NCI-H2171 (cell line): Measurements from ENCODE around the gene SYT3.
A peak's percentile ranks its signal among the peaks of the same experiment; 100 is the strongest.

Experiments used
- DNase-seq: peaks from one replicate; lab custom pipeline; 2025; lab: John Stamatoyannopoulos, UW

The SYT3 gene

GRCh38 chr19:50661766-50662650 lies 22.3 kb upstream of the SYT3 start:
- DNase-seq: no peak

DNA sequence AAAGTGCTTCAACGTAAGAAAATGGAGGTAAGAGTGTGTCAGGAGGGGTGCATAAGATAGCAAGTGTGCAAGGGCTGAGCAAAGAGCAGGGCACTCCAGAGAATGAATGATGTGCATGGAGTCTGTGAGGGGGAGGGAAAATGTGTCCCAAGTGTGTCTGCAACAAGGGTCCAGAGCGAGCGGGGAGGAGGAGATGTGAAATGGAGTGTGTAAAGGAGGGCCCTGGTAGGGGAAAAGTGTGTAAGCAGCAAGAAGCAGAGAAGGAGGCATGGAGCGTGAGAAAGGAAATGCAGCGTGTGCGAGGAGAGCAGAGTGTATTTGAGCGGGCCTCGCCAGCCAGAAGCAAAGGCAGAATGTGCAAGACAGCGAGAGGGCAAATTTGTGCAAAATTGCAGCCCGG lies 21.3 kb upstream of the SYT3 start:
- no peak for DNase-seq

DNA sequence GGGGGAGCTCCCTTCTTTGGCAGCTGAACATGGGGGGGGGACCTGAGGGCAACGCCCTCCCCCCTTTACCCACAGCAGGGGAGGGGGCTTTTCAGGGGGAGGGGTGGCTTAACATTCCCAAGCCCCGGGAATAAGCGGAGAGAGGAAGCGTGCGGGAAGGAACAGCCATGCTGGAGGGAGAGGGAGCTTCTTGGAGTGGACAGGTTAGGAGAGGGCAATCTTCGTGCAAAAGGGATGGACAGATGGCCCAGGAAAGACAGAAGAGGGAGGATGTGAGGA lies 20.3 kb upstream of the SYT3 start:
- DNase-seq: no peak

- no peak for DNase-seq
These were observed 19.8 kb upstream of the SYT3 start for GRCh38 chr19:50659318-50660087.

DNA sequence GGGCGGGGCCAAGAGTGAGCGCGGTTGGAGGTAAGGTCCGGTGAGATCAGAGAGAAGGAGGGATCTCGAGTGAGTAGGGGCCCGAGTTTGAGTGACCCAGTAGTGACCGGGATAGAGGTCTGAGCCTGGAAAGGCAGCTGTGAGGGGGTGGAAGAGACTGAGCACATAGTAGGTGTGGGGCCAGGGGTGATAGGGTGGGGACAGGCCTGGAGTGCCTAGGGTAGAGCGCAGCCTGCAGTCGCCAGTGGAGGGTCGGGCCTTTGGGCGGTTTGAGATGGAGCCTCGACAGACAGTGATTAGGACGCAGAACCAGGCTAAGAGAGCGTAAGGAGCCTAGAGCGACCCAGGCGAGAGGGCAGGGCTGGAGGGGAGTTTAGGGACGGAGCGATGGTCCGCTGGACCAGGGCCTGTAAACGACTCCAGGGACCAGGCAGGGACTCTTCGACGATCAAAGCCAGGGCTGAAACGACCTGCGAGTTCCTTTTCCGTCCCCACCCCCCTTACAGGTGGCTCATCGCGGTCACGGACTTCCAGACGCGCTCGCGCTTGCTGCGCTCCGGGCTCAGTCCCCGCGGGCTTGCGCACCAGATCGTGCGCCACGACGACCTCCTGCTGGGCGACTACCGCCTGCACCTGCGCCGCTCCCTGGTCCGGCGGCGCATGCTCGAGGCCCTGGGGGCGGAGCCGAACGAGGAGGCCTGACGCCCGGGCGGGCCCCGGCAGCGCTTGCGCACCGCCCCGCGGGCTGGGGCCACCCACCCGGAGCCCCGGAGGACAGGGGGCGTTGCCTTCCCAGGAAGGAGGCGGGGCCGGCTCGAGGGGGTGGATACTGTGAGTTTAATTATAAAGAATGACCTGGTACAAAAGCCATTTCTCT lies 19.0 kb upstream of the SYT3 start:
- DNase-seq: peak; percentile 94

- peak; percentile 100 for DNase-seq
These were observed 18.2 kb upstream of the SYT3 start for GRCh38 chr19:50657712-50658440.

DNA sequence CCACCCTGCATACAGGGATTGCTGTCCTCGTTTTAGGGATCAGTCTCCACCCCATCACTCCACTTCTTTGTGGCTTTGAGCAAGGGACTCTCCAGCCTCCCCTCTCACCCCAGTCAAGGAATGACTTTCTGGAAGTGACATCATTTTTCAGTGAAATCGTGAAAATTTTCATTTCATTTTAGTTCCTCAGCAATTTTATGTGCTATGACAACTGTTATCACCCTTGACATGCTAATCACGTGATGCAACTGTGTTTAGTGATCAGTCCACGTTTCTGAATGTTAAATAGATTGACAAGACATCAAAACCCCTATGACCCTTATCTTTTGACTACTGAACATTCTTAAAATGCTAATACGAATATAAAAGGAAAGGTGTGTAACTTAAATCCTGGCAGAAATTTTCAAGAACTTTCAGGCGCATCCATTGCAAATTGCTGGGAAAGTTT lies 17.6 kb upstream of the SYT3 start:
- no peak for DNase-seq

- no peak for DNase-seq
These were observed 15.2 kb upstream of the SYT3 start for GRCh38 chr19:50654882-50655281.

- no peak for DNase-seq
These were observed 13.0 kb upstream of the SYT3 start for GRCh38 chr19:50652722-50653121.

DNA sequence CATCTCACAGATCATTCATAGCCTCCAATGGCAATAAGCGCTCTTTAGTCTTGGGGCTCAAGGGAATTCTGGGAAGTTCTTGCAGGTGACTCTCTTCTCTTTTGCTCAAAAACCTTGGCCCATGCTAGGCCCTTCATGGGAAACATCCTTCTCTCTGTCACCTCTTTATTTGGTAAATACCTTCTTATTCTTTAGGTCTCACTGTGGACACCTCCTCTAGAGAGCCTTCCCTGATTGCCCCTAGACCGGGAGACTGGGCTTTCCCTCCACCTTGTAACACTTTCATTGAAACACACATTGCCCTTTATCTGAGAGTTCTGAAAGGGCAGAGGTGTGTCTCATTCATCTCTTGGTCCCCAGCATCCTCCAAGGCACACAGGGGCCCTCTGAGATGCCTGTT lies 11.5 kb upstream of the SYT3 start:
- DNase-seq: no peak

- peak; percentile 23 for DNase-seq
These were observed 10.0 kb upstream of the SYT3 start, which contains the start of gene C19orf81 for GRCh38 chr19:50649433-50650391. Gene C19orf81 (plus strand): TSS chr19:50649445. CDS start chr19:50649445, 0 bp downstream.

- DNase-seq: no peak
These were observed 9.0 kb upstream of the SYT3 start for GRCh38 chr19:50648659-50649058.

GRCh38 chr19:50647879-50648615 lies 8.4 kb upstream of the SYT3 start:
- DNase-seq: no peak

- DNase-seq: no peak
These were observed 6.6 kb upstream of the SYT3 start for GRCh38 chr19:50646074-50646807.

DNA sequence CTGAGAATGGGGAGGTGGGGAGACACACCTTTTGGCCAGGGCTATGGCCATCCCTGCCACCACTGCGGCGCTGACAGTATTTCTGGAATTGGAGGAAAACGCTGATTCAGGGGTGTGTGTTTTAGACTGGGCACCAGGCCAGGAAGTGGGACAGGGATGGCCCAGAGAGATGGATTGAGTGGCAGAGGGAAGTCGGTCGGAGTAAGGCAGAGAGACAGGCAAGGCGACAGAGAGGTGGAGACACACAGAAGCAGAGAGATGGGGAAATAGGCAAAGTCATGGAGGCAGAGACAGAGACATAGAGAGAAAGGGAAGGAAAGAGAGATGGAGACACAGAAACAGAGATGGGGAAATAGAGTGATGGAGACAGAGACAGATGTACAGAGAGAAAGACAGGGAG lies 5.4 kb upstream of the SYT3 start:
- DNase-seq: no peak

DNA sequence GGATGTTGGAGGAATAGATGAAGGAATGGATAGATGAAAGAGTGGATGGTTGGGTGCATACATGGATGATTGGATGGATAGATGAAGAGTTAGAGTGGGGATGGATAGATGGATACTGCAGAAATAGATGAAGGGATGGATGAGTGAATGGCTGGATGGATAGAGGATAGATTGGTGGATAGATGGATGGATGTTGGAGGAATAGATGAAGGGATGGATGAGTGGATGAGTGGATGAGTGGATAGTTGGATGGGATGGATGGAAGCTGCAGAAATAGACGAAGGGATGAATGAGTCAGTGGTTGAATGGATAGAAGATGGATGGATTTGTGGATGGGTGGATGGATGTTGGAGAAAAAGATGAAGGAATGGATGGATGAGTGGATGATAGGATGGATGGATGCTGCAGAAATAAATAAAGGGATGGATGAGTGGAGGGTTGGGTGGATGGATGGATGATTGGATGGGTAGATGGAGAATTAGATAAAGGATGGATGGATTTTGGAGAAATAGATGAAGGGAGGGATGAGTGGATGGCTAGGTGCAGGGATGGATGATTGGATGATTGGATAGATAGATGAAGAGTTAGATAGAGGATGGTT lies 4.7 kb upstream of the SYT3 start:
- DNase-seq: no peak

GRCh38 chr19:50640368-50640767 lies 687 bp upstream of the SYT3 start:
- DNase-seq: no peak

GRCh38 chr19:50638600-50638999 lies 1.1 kb downstream of the SYT3 start:
- DNase-seq: no peak
